ENCODE data around the gene FHIT. TPM values are rescaled to one million over a fixed set of nuclear protein-coding genes. Genes with fewer than 3 reads are reported as not detected.

FHIT gene
- total RNA-seq, 1 donor from 2014 or later: 11.7 TPM

GRCh38 chr3:60585918-60586317 is 665.3 kb downstream of the FHIT start:
- Mint-ChIP-seq H3K4me3 (no peak overlapping the region), H3K9me3 (no peaks in the 10 kb centered on the region), H3K4me1 (ENCODE audit: unreplicated experiment) (peaks cover 8% of the 10 kb centered on the region), H3K36me3 (no peaks in the 10 kb centered on the region), H3K27ac (no peak overlapping the region), H3K27me3 (peaks cover 3% of the 10 kb centered on the region)
- no peak for DNase-seq (ENCODE audit: extremely low spot score, unreplicated experiment)
- TF ChIP-seq CTCF (conservative IDR thresholded peaks at IDR 0.05): no peak

GRCh38 chr3:60584250-60584649 is 667.0 kb downstream of the FHIT start:
- no peaks in the 10 kb centered on the region for H3K9me3 Mint-ChIP-seq
- H3K36me3 Mint-ChIP-seq: no peaks in the 10 kb centered on the region
- no peak for TF ChIP-seq CTCF (conservative IDR thresholded peaks at IDR 0.05)
- no peak for DNase-seq (ENCODE audit: extremely low spot score, unreplicated experiment)
- H3K27me3 Mint-ChIP-seq: peaks cover 3% of the 10 kb centered on the region
- H3K4me3 Mint-ChIP-seq: no peak overlapping the region
- H3K4me1 Mint-ChIP-seq (ENCODE audit: unreplicated experiment): peaks cover 8% of the 10 kb centered on the region
- no peak overlapping the region for H3K27ac Mint-ChIP-seq

- no peak for DNase-seq (ENCODE audit: extremely low spot score, unreplicated experiment)
- Mint-ChIP-seq H3K36me3 (no peaks in the 10 kb centered on the region), H3K27me3 (peaks cover 3% of the 10 kb centered on the region), H3K4me3 (no peak overlapping the region), H3K9me3 (no peaks in the 10 kb centered on the region), H3K27ac (no peak overlapping the region), H3K4me1 (ENCODE audit: unreplicated experiment) (peaks cover 8% of the 10 kb centered on the region)
- peak; percentile 68 for TF ChIP-seq CTCF (conservative IDR thresholded peaks at IDR 0.05)
Measured at GRCh38 chr3:60582288-60582687, 669.0 kb downstream of the FHIT start.

- no peak overlapping the region for H3K4me3 Mint-ChIP-seq
- no peak for DNase-seq (ENCODE audit: extremely low spot score, unreplicated experiment)
- no peaks in the 10 kb centered on the region for H3K9me3 Mint-ChIP-seq
- no peaks in the 10 kb centered on the region for H3K36me3 Mint-ChIP-seq
- H3K27ac Mint-ChIP-seq: no peak overlapping the region
- peaks cover 4% of the 10 kb centered on the region for H3K27me3 Mint-ChIP-seq
- H3K4me1 Mint-ChIP-seq (ENCODE audit: unreplicated experiment): peaks cover 12% of the 10 kb centered on the region
- no peak for TF ChIP-seq CTCF (conservative IDR thresholded peaks at IDR 0.05)
Measured at GRCh38 chr3:60580809-60581208, 670.4 kb downstream of the FHIT start.

- H3K9me3 Mint-ChIP-seq: no peaks in the 10 kb centered on the region
- peaks cover 7% of the 10 kb centered on the region for H3K27me3 Mint-ChIP-seq
- H3K4me1 Mint-ChIP-seq (ENCODE audit: unreplicated experiment): peaks cover 14% of the 10 kb centered on the region
- no peak overlapping the region for H3K27ac Mint-ChIP-seq
- no peak for DNase-seq (ENCODE audit: extremely low spot score, unreplicated experiment)
- TF ChIP-seq CTCF (conservative IDR thresholded peaks at IDR 0.05): no peak
- no peaks in the 10 kb centered on the region for H3K36me3 Mint-ChIP-seq
- H3K4me3 Mint-ChIP-seq: no peak overlapping the region
Measured at GRCh38 chr3:60579734-60580133, 671.5 kb downstream of the FHIT start.

- Mint-ChIP-seq H3K4me3 (no peak overlapping the region), H3K27me3 (peaks cover 4% of the 10 kb centered on the region), H3K9me3 (no peaks in the 10 kb centered on the region), H3K36me3 (no peaks in the 10 kb centered on the region), H3K27ac (no peak overlapping the region), H3K4me1 (ENCODE audit: unreplicated experiment) (peaks cover 19% of the 10 kb centered on the region)
- no peak for DNase-seq (ENCODE audit: extremely low spot score, unreplicated experiment)
- TF ChIP-seq CTCF (conservative IDR thresholded peaks at IDR 0.05): no peak
Measured at GRCh38 chr3:60578936-60579335, 672.3 kb downstream of the FHIT start.
